ENCODE measurements around the gene PLEKHG7. TPM values are rescaled to one million over a fixed set of nuclear protein-coding genes. Genes with fewer than 3 reads are reported as not detected.

The PLEKHG7 gene
- total and polyA plus RNA-seq, 10 of the 15 experiments (the other 5 are each of a cell fraction or from before 2014, with no cell fraction given) = 0.16 to 1.3 (median 0.65) TPM; not detected in 1

DNA sequence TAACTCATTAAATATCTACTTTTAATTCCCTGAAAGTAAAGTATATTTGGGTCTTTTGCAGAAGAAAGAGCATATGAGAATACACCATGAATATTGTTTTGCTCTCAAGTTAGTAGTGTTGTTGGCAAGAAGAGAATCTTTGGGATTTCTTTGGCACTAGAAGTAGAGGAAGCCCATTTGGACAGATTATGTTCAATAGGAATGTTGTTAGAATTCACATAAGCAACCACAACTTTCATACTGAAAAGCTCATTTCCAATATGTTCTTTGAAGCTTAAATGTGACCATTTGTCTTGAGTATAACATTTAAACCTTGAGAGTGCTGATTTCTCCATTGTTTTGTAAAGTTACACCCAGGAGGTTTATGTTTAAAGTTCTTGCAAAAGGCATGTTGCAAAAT, 37.6 kb downstream of the PLEKHG7 start:
- ChIA-PET SMC1A (ENCODE audit: uncharacterized antibody, unreplicated experiment) (interaction anchor here (0.6 kb wide), 1 partner anchor 966 kb away, joined by 3 read pairs; no protein-coding TSS in a partner anchor), RAD21 (ENCODE audit: unreplicated experiment) (no interaction called here), POLR2A (no interaction called here), CTCF (no interaction called here)
- BruUV-seq (replicated peaks) = no TSS peak
- Histone ChIP-seq H3K9ac (ENCODE audit: control insufficient read depth, insufficient read depth, low read length) (no peak overlapping the region), H3K9me3 (replicated peaks; ENCODE audit: control insufficient read depth, insufficient read depth, low read length) (no peaks in the 10 kb centered on the region), H3K27me3 (replicated peaks in 1 of 2; ENCODE audit: control insufficient read depth in 2 of 2, insufficient read depth in 2 of 2, low read length in 1 of 2) (no peaks in the 10 kb centered on the region; a peak in 1 of 4 replicates), H3K27ac (ENCODE audit: control insufficient read depth, insufficient read depth) (no peak overlapping the region), H4K20me1 (ENCODE audit: control insufficient read depth, insufficient read depth) (no peaks in the 10 kb centered on the region), H3K4me2 (ENCODE audit: control insufficient read depth, insufficient read depth) (no peak overlapping the region), H3K4me3 (no peak overlapping the region), H3K36me3 (ENCODE audit: control insufficient read depth in 2 of 2, insufficient read depth in 2 of 2, low read length in 1 of 2) (no peaks in the 10 kb centered on the region), H3K4me1 (ENCODE audit: control insufficient read depth, insufficient read depth, low read length) (no peaks in the 10 kb centered on the region), H2AFZ (ENCODE audit: control insufficient read depth, low read depth, low read length) (no peak overlapping the region), H3K79me2 (ENCODE audit: control insufficient read depth, insufficient read depth, low read length) (no peaks in the 10 kb centered on the region)
- ATAC-seq = no peak
- in situ Hi-C loops (cut with MboI) (no loop called here), intact Hi-C loops (cut with micrococcal nuclease; ENCODE audit: unreplicated experiment) (no loop called here)
- FAIRE-seq = no peak
- TF ChIP-seq SIN3A (IDR thresholded peaks at IDR 0.05; ENCODE audit: low read depth, low read length) = no peak
- no peak for TF ChIP-seq YY1 (IDR thresholded peaks at IDR 0.05; ENCODE audit: low read depth, low read length)
- TF ChIP-seq NFXL1 (IDR thresholded peaks at IDR 0.05; ENCODE audit: borderline replicate concordance) = no peak
- TF ChIP-seq GATAD2B (conservative IDR thresholded peaks at IDR 0.05; ENCODE audit: low read depth) = no peak
- no peak for TF ChIP-seq RAD51 (IDR thresholded peaks at IDR 0.05)
- TF ChIP-seq BRCA1 (IDR thresholded peaks at IDR 0.05; ENCODE audit: low read depth, low read length) = no peak
- TF ChIP-seq, protein P1, sequence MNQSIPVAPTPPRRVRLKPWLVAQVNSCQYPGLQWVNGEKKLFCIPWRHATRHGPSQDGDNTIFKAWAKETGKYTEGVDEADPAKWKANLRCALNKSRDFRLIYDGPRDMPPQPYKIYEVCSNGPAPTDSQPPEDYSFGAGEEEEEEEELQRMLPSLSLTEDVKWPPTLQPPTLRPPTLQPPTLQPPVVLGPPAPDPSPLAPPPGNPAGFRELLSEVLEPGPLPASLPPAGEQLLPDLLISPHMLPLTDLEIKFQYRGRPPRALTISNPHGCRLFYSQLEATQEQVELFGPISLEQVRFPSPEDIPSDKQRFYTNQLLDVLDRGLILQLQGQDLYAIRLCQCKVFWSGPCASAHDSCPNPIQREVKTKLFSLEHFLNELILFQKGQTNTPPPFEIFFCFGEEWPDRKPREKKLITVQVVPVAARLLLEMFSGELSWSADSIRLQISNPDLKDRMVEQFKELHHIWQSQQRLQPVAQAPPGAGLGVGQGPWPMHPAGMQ (IDR thresholded peaks at IDR 0.05; ENCODE audit: borderline replicate concordance) = no peak
- no peak for TF ChIP-seq JUNB (IDR thresholded peaks at IDR 0.05)
- TF ChIP-seq, protein P2, sequence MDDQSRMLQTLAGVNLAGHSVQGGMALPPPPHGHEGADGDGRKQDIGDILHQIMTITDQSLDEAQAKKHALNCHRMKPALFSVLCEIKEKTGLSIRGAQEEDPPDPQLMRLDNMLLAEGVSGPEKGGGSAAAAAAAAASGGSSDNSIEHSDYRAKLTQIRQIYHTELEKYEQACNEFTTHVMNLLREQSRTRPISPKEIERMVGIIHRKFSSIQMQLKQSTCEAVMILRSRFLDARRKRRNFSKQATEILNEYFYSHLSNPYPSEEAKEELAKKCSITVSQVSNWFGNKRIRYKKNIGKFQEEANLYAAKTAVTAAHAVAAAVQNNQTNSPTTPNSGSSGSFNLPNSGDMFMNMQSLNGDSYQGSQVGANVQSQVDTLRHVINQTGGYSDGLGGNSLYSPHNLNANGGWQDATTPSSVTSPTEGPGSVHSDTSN (IDR thresholded peaks at IDR 0.05; ENCODE audit: insufficient replicate concordance, low read depth, low read length) = no peak
- TF ChIP-seq HDAC6 (IDR thresholded peaks at IDR 0.05; ENCODE audit: unreplicated experiment) = no peak
- no peak for TF ChIP-seq BMI1 (IDR thresholded peaks at IDR 0.05; ENCODE audit: borderline replicate concordance)
- no peak for TF ChIP-seq IRF4 (IDR thresholded peaks at IDR 0.05; ENCODE audit: low read depth, low read length)
- no peak for DNase-seq (ENCODE audit: low read depth, low spot score)
